Measurements from ENCODE around the gene HEXIM2.

The HEXIM2 gene

GRCh38 chr17:45143094-45143670, 18.5 kb upstream of the HEXIM2 start:
- H2AFZ ChIP-seq (ENCODE audit: low read depth, low read length) = no peak overlapping the region
- no peak overlapping the region for H3K23ac ChIP-seq (ENCODE audit: low read length in 2 of 2)
- H2BK15ac ChIP-seq (ENCODE audit: low read depth, poor library complexity, severe bottlenecking) = no peak overlapping the region
- H2BK5ac ChIP-seq (ENCODE audit: low read depth, low read length, poor library complexity, severe bottlenecking) = no peak overlapping the region
- no peak overlapping the region for H2BK12ac ChIP-seq (ENCODE audit: low read length in 2 of 2)
- H3K36me3 ChIP-seq (ENCODE audit: control insufficient read depth in 1 of 2, insufficient read depth in 2 of 2, low read depth in 1 of 2, low read length in 2 of 2) = peaks cover 0 to 8% of the 10 kb centered on the region in 2 experiments
- no peak overlapping the region for H3K27ac ChIP-seq (ENCODE audit: low read length, poor library complexity, severe bottlenecking)
- 84% methylated on average over 13 of the region's 13 CpGs for WGBS
- no peak overlapping the region for H2BK120ac ChIP-seq (ENCODE audit: low read depth, low read length)
- peak overlapping the region; percentile 58 for H4K8ac ChIP-seq (ENCODE audit: low read length)
- no peak for DNase-seq
- peak overlapping the region in 1 of 2 experiments; percentile 36 for H3K4ac ChIP-seq (ENCODE audit: low read depth in 1 of 2, low read length in 2 of 2)
- no peaks in the 10 kb centered on the region for H3K27me3 ChIP-seq (ENCODE audit: control insufficient read depth in 1 of 2, insufficient read depth in 1 of 2, low read length in 2 of 2)
- no peaks in the 10 kb centered on the region for H3K9me3 ChIP-seq (ENCODE audit: control insufficient read depth, low read length)
- no peak overlapping the region for H3K4me2 ChIP-seq (ENCODE audit: low read length, poor library complexity, severe bottlenecking)
- H4K91ac ChIP-seq (ENCODE audit: low read length) = peak overlapping the region; percentile 44
- H3K79me1 ChIP-seq (replicated peaks; ENCODE audit: low read length, poor library complexity, severe bottlenecking) = peaks cover 12% of the 10 kb centered on the region
- no peak overlapping the region for H2AK5ac ChIP-seq (ENCODE audit: low read length, severe bottlenecking)
- no peak overlapping the region for H3K14ac ChIP-seq (ENCODE audit: low read length in 2 of 2)
- H3K4me3 ChIP-seq (ENCODE audit: insufficient read depth in 1 of 2, low read depth in 1 of 2, low read length in 2 of 2) = peak overlapping the region in 1 of 2 experiments; percentile 70
- peak overlapping the region in 1 of 2 experiments; percentile 63 for H3K18ac ChIP-seq (ENCODE audit: low read depth in 1 of 2, low read length in 2 of 2)
- peaks cover 28% of the 10 kb centered on the region for H3K4me1 ChIP-seq (ENCODE audit: control insufficient read depth, insufficient read depth, low read depth, low read length)
- H3K9ac ChIP-seq (ENCODE audit: low read length) = peak overlapping the region; percentile 92

- Histone ChIP-seq H2BK5ac (ENCODE audit: low read depth, low read length, poor library complexity, severe bottlenecking) (no peak overlapping the region), H3K4ac (ENCODE audit: low read depth in 1 of 2, low read length in 2 of 2) (peak overlapping the region in 1 of 2 experiments; percentile 88), H3K36me3 (ENCODE audit: control insufficient read depth in 1 of 2, insufficient read depth in 2 of 2, low read depth in 1 of 2, low read length in 2 of 2) (peaks cover 0 to 8% of the 10 kb centered on the region in 2 experiments), H3K18ac (ENCODE audit: low read depth in 1 of 2, low read length in 2 of 2) (peak overlapping the region in 1 of 2 experiments; percentile 63), H3K27me3 (ENCODE audit: control insufficient read depth in 1 of 2, insufficient read depth in 1 of 2, low read length in 2 of 2) (no peaks in the 10 kb centered on the region), H4K8ac (ENCODE audit: low read length) (peak overlapping the region; percentile 58), H2AK5ac (ENCODE audit: low read length, severe bottlenecking) (no peak overlapping the region), H3K4me1 (ENCODE audit: control insufficient read depth, insufficient read depth, low read depth, low read length) (peaks cover 28% of the 10 kb centered on the region), H2BK12ac (ENCODE audit: low read length in 2 of 2) (peak overlapping the region in 1 of 2 experiments; percentile 25), H3K4me3 (ENCODE audit: insufficient read depth in 1 of 2, low read depth in 1 of 2, low read length in 2 of 2) (peak overlapping the region in 1 of 2 experiments; percentile 70), H2AFZ (ENCODE audit: low read depth, low read length) (no peak overlapping the region), H3K4me2 (ENCODE audit: low read length, poor library complexity, severe bottlenecking) (peak overlapping the region; percentile 49), H3K9ac (ENCODE audit: low read length) (peak overlapping the region; percentile 92), H2BK120ac (ENCODE audit: low read depth, low read length) (peak overlapping the region; percentile 75), H3K9me3 (ENCODE audit: control insufficient read depth, low read length) (no peaks in the 10 kb centered on the region), H3K23ac (ENCODE audit: low read length in 2 of 2) (no peak overlapping the region), H4K91ac (ENCODE audit: low read length) (no peak overlapping the region), H3K27ac (ENCODE audit: low read length, poor library complexity, severe bottlenecking) (peak overlapping the region; percentile 56), H3K79me1 (replicated peaks; ENCODE audit: low read length, poor library complexity, severe bottlenecking) (peaks cover 12% of the 10 kb centered on the region), H2BK15ac (ENCODE audit: low read depth, poor library complexity, severe bottlenecking) (peak overlapping the region; percentile 44), H3K14ac (ENCODE audit: low read length in 2 of 2) (no peak overlapping the region)
- WGBS = 20% methylated on average over 7 of the region's 21 CpGs
- DNase-seq = peak; percentile 57
Measured at GRCh38 chr17:45143767-45144198, 17.9 kb upstream of the HEXIM2 start.

GRCh38 chr17:45144199-45145034, 17.3 kb upstream of the HEXIM2 start:
- Histone ChIP-seq H3K27me3 (ENCODE audit: control insufficient read depth in 1 of 2, insufficient read depth in 1 of 2, low read length in 2 of 2) (no peaks in the 10 kb centered on the region), H3K79me1 (replicated peaks; ENCODE audit: low read length, poor library complexity, severe bottlenecking) (peaks cover 12% of the 10 kb centered on the region), H3K18ac (ENCODE audit: low read depth in 1 of 2, low read length in 2 of 2) (peak overlapping the region in 1 of 2 experiments; percentile 70), H2AFZ (ENCODE audit: low read depth, low read length) (peak overlapping the region; percentile 68), H2BK5ac (ENCODE audit: low read depth, low read length, poor library complexity, severe bottlenecking) (no peak overlapping the region), H3K4me2 (ENCODE audit: low read length, poor library complexity, severe bottlenecking) (peak overlapping the region; percentile 49), H2BK15ac (ENCODE audit: low read depth, poor library complexity, severe bottlenecking) (peak overlapping the region; percentile 66), H3K36me3 (ENCODE audit: control insufficient read depth in 1 of 2, insufficient read depth in 2 of 2, low read depth in 1 of 2, low read length in 2 of 2) (peaks cover 0 to 8% of the 10 kb centered on the region in 2 experiments), H3K4me3 (ENCODE audit: insufficient read depth in 1 of 2, low read depth in 1 of 2, low read length in 2 of 2) (peak overlapping the region in 1 of 2 experiments; percentile 70), H2AK5ac (ENCODE audit: low read length, severe bottlenecking) (peak overlapping the region; percentile 70), H3K27ac (ENCODE audit: low read length, poor library complexity, severe bottlenecking) (peak overlapping the region; percentile 56), H3K14ac (ENCODE audit: low read length in 2 of 2) (no peak overlapping the region), H2BK12ac (ENCODE audit: low read length in 2 of 2) (peak overlapping the region; percentile 79 to 90), H3K9ac (ENCODE audit: low read length) (peak overlapping the region; percentile 92), H3K23ac (ENCODE audit: low read length in 2 of 2) (no peak overlapping the region), H2BK120ac (ENCODE audit: low read depth, low read length) (peak overlapping the region; percentile 75), H3K4ac (ENCODE audit: low read depth in 1 of 2, low read length in 2 of 2) (peak overlapping the region; percentile 79 to 88), H4K8ac (ENCODE audit: low read length) (peak overlapping the region; percentile 58), H3K4me1 (ENCODE audit: control insufficient read depth, insufficient read depth, low read depth, low read length) (peaks cover 28% of the 10 kb centered on the region), H4K91ac (ENCODE audit: low read length) (peak overlapping the region; percentile 87), H3K9me3 (ENCODE audit: control insufficient read depth, low read length) (no peaks in the 10 kb centered on the region)
- DNase-seq = no peak
- 53% methylated on average over 56 of the region's 71 CpGs for WGBS

- 94% methylated on average over 8 of the region's 8 CpGs for WGBS
- peak overlapping the region; percentile 58 for H4K8ac ChIP-seq (ENCODE audit: low read length)
Measured at GRCh38 chr17:45145035-45145389, 16.7 kb upstream of the HEXIM2 start.

More at GRCh38 chr17:45145035-45145389, 16.7 kb upstream of the HEXIM2 start:
- H3K4me1 ChIP-seq (ENCODE audit: control insufficient read depth, insufficient read depth, low read depth, low read length) = peaks cover 28% of the 10 kb centered on the region
- no peak overlapping the region for H2BK5ac ChIP-seq (ENCODE audit: low read depth, low read length, poor library complexity, severe bottlenecking)
- no peak overlapping the region for H3K27ac ChIP-seq (ENCODE audit: low read length, poor library complexity, severe bottlenecking)
- H4K91ac ChIP-seq (ENCODE audit: low read length) = peak overlapping the region; percentile 87
- H3K27me3 ChIP-seq (ENCODE audit: control insufficient read depth in 1 of 2, insufficient read depth in 1 of 2, low read length in 2 of 2) = no peaks in the 10 kb centered on the region
- no peaks in the 10 kb centered on the region for H3K9me3 ChIP-seq (ENCODE audit: control insufficient read depth, low read length)
- no peak overlapping the region for H2AFZ ChIP-seq (ENCODE audit: low read depth, low read length)
- no peak overlapping the region for H2BK120ac ChIP-seq (ENCODE audit: low read depth, low read length)
- H3K79me1 ChIP-seq (replicated peaks; ENCODE audit: low read length, poor library complexity, severe bottlenecking) = peaks cover 12% of the 10 kb centered on the region
- H2BK15ac ChIP-seq (ENCODE audit: low read depth, poor library complexity, severe bottlenecking) = no peak overlapping the region
- peak overlapping the region; percentile 92 for H3K9ac ChIP-seq (ENCODE audit: low read length)
- H3K18ac ChIP-seq (ENCODE audit: low read depth in 1 of 2, low read length in 2 of 2) = no peak overlapping the region
- peak overlapping the region; percentile 84 for H2AK5ac ChIP-seq (ENCODE audit: low read length, severe bottlenecking)
- no peak overlapping the region for H3K14ac ChIP-seq (ENCODE audit: low read length in 2 of 2)
- H3K4ac ChIP-seq (ENCODE audit: low read depth in 1 of 2, low read length in 2 of 2) = peak overlapping the region in 1 of 2 experiments; percentile 24
- no peak overlapping the region for H3K4me2 ChIP-seq (ENCODE audit: low read length, poor library complexity, severe bottlenecking)
- peak overlapping the region; percentile 79 to 90 for H2BK12ac ChIP-seq (ENCODE audit: low read length in 2 of 2)
- peak overlapping the region in 1 of 2 experiments; percentile 90 for H3K23ac ChIP-seq (ENCODE audit: low read length in 2 of 2)
- H3K36me3 ChIP-seq (ENCODE audit: control insufficient read depth in 1 of 2, insufficient read depth in 2 of 2, low read depth in 1 of 2, low read length in 2 of 2) = peaks cover 0 to 13% of the 10 kb centered on the region in 2 experiments
- peak overlapping the region in 1 of 2 experiments; percentile 58 for H3K4me3 ChIP-seq (ENCODE audit: insufficient read depth in 1 of 2, low read depth in 1 of 2, low read length in 2 of 2)
- no peak for DNase-seq
